Muscle of back (tissue), 10 donors: ENCODE data around the gene TAS2R7. TPM values are rescaled to one million over a fixed set of nuclear protein-coding genes. Genes with fewer than 3 reads are reported as not detected.

ENCODE experiments used
- polyA plus RNA-seq, 10 donors: library from polyadenylated mRNA; unstranded; fragments of 120-200 nt; gene quantifications; one replicate each; pipeline ENCODE4 v1.2.1, GENCODE V29; 2013; ENCODE audit not compliant: insufficient read length in 10 of 10

TAS2R7 gene
- polyA plus RNA-seq, 10 donors: not detected

Other genes with a start within 250 kb of the TAS2R7 start
- gene MAGOHB, start 189.0 kb downstream of the TAS2R7 start, polyA plus RNA-seq: 10 to 100 TPM; 26.9 to 37.5 (median 29.4) TPM
- under 1 TPM in 3 of 10 donors, not detected in 7; 0.07 to 0.19 (median 0.14) TPM for gene STYK1, start 128.6 kb downstream of the TAS2R7 start, polyA plus RNA-seq
- gene YBX3, start 79.3 kb downstream of the TAS2R7 start, polyA plus RNA-seq: 1,000 to 10,000 TPM in 2 of 10 donors, 100 to 1,000 TPM in 8; 583 to 1,085 (median 921) TPM
- gene TAS2R8, start 4.7 kb upstream of the TAS2R7 start, polyA plus RNA-seq: not detected
- not detected for gene TAS2R9, start 7.5 kb upstream of the TAS2R7 start, polyA plus RNA-seq
- gene TAS2R10, start 23.7 kb upstream of the TAS2R7 start, polyA plus RNA-seq: 1 to 10 TPM in 5 of 10 donors, under 1 TPM in 5; 0.30 to 1.5 (median 0.99) TPM
- 1 to 10 TPM; 1.1 to 9.2 (median 2.6) TPM for gene PRR4, start 46.8 kb upstream of the TAS2R7 start, polyA plus RNA-seq
- 10 to 100 TPM in 3 of 10 donors, 1 to 10 TPM in 7; 5.1 to 12.9 (median 7.5) TPM for gene PRH1, start 81.6 kb upstream of the TAS2R7 start, polyA plus RNA-seq
- gene TAS2R13, start 106.9 kb upstream of the TAS2R7 start, polyA plus RNA-seq: under 1 TPM in 3 of 10 donors, not detected in 7; 0.11 to 0.18 (median 0.15) TPM
- gene PRH2, start 126.6 kb upstream of the TAS2R7 start, polyA plus RNA-seq: under 1 TPM in 3 of 10 donors, not detected in 7; 0.35 to 0.85 (median 0.38) TPM
- 1 to 10 TPM; 1.6 to 5.7 (median 2.8) TPM for gene TAS2R14, start 136.6 kb upstream of the TAS2R7 start, polyA plus RNA-seq
- under 1 TPM in 2 of 10 donors, not detected in 8; 0.28 to 0.29 TPM for gene TAS2R50, start 184.3 kb upstream of the TAS2R7 start, polyA plus RNA-seq
- 1 to 10 TPM in 4 of 10 donors, under 1 TPM in 6; 0.49 to 3.7 (median 0.96) TPM for gene TAS2R20, start 195.7 kb upstream of the TAS2R7 start, polyA plus RNA-seq
- 1 to 10 TPM in 5 of 10 donors, under 1 TPM in 5; 0.65 to 2.4 (median 1.0) TPM for gene TAS2R19, start 220.0 kb upstream of the TAS2R7 start, polyA plus RNA-seq
- gene TAS2R31, start 228.8 kb upstream of the TAS2R7 start, polyA plus RNA-seq: 1 to 10 TPM in 5 of 10 donors, under 1 TPM in 5; 0.65 to 2.1 (median 1.0) TPM